Prostate gland (tissue), 2 donors: ENCODE results near the gene SULT1A1.

Experiments
- CTCF ChIP-seq, 4 experiments: fragments of 200-600 bp in 2 of 4; fragments of 450-650 bp in 2 of 4; sonication (generic) in 2 of 4; IDR thresholded peaks; 1 replicate in 3 of 4; 2 replicates in 1 of 4; pipeline ENCODE4 v1.5.1; 2016 to 2019; ENCODE audit warnings: antibody characterized with exemption in 4 of 4, mild to moderate bottlenecking in 2 of 4, moderate library complexity in 2 of 4
- POLR2AphosphoS5 ChIP-seq: sonication (generic); formaldehyde crosslinking; IDR thresholded peaks from one replicate; pipeline ENCODE4 v1.6.1; 2017; ENCODE audit warnings: antibody characterized with exemption

DNA sequence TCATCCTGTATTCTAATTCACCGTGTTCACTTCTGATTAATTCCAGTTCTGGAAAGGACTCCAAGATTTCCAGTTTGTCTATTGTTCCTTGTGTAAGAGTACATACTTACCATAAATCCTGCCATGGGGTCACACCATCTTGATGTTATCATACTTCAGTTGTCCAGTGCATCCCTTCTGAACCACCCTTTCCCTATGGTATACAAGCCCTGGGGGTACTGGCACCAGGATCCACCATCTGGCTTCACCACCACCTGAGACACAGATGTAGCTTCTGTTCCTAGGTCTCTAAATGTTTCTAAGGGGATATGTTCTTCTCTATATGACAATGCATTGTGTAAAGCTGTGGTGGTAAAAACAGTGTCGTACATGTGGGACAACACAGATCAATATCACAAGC lies 34.9 kb downstream of the SULT1A1 start:
- TF ChIP-seq POLR2AphosphoS5 (no peak), CTCF (IDR thresholded peaks at IDR 0.05) (no peak)
